Muscle layer of colon (tissue), 2 donors: ENCODE measurements around the gene GGT1.
"Not testable (repeated sequence)": the region's sequence is repeated elsewhere in the genome, so short reads cannot be mapped to it uniquely, and the experiment has no call there.

Source experiments
- H3K27ac ChIP-seq: one replicate; pipeline ENCODE4 v1.7.0; 2013; ENCODE audit warnings: low read depth, mild to moderate bottlenecking, low read length, moderate library complexity
- H3K27me3 ChIP-seq, 2 donors: one replicate each; pipeline ENCODE4 v1.7.0; 2013; ENCODE audit warnings: low read length in 2 of 2, mild to moderate bottlenecking in 2 of 2; ENCODE audit not compliant: insufficient read depth in 2 of 2, control insufficient read depth in 1 of 2
- H3K36me3 ChIP-seq: one replicate; pipeline ENCODE4 v1.7.0; 2013; ENCODE audit warnings: mild to moderate bottlenecking, low read length; ENCODE audit not compliant: insufficient read depth
- H3K4me1 ChIP-seq: one replicate; pipeline ENCODE4 v1.7.0; 2013; ENCODE audit warnings: mild to moderate bottlenecking, low read length; ENCODE audit not compliant: insufficient read depth
- H3K4me3 ChIP-seq, 2 donors: one replicate each; pipeline ENCODE4 v1.7.0; 2013; ENCODE audit warnings: low read length in 2 of 2, low read depth in 1 of 2, mild to moderate bottlenecking in 1 of 2, moderate library complexity in 1 of 2
- H3K9ac ChIP-seq: one replicate; pipeline ENCODE4 v1.7.0; 2013; ENCODE audit warnings: low read length
- H3K9me3 ChIP-seq: one replicate; pipeline ENCODE4 v1.7.0; 2013; ENCODE audit warnings: mild to moderate bottlenecking, low read length
- donor health status: abdominal sarcoma.
- donor health status: Adenocarcinoma of cecum.

Gene GGT1

GRCh38 chr22:24630812-24631427 lies 27.9 kb downstream of the GGT1 start:
- not testable (repeated sequence) for H3K4me1 ChIP-seq, H3K27ac ChIP-seq, H3K9ac ChIP-seq, H3K9me3 ChIP-seq, H3K27me3 ChIP-seq, H3K4me3 ChIP-seq, H3K36me3 ChIP-seq

GRCh38 chr22:24631430-24632122 lies 28.6 kb downstream of the GGT1 start:
- H3K27me3 ChIP-seq, H3K4me3 ChIP-seq, H3K4me1 ChIP-seq, H3K36me3 ChIP-seq, H3K9ac ChIP-seq, H3K9me3 ChIP-seq, H3K27ac ChIP-seq: not testable (repeated sequence)

- not testable (repeated sequence) for H3K36me3 ChIP-seq, H3K27ac ChIP-seq, H3K27me3 ChIP-seq, H3K9ac ChIP-seq, H3K4me3 ChIP-seq, H3K9me3 ChIP-seq, H3K4me1 ChIP-seq
Observed at GRCh38 chr22:24632642-24633041, 29.6 kb downstream of the GGT1 start.

- H3K27ac ChIP-seq, H3K9me3 ChIP-seq, H3K36me3 ChIP-seq, H3K27me3 ChIP-seq, H3K9ac ChIP-seq, H3K4me1 ChIP-seq, H3K4me3 ChIP-seq: not testable (repeated sequence)
Observed at GRCh38 chr22:24633231-24634023, 30.4 kb downstream of the GGT1 start.

- not testable (repeated sequence) for H3K27me3 ChIP-seq, H3K9ac ChIP-seq, H3K4me3 ChIP-seq, H3K9me3 ChIP-seq, H3K4me1 ChIP-seq, H3K36me3 ChIP-seq, H3K27ac ChIP-seq
Observed at GRCh38 chr22:24634776-24635389, 31.9 kb downstream of the GGT1 start.

GRCh38 chr22:24636513-24636912 lies 33.5 kb downstream of the GGT1 start:
- H3K27ac ChIP-seq, H3K4me3 ChIP-seq: not testable (repeated sequence)

DNA sequence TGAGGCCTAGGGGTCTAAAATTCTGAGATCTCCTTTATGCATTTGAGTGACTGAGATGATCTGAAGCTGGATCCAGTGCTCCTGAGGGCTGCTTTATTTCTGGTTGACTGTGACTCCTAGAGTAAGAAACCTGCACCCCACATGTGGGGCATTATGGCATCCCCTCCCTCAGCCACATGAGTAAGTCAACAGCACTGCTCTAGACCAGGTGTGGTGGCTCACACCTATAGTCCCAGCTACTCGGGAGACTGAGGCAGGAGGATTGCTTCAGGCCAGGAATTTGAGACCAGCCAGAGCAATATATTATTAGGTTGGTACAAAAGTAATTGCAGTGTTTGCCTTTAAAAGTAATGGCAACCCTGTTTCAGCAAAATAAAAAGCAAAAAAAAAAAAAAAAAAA lies 39.3 kb downstream of the GGT1 start:
- not testable (repeated sequence) for H3K4me1 ChIP-seq, H3K27ac ChIP-seq, H3K9ac ChIP-seq, H3K9me3 ChIP-seq, H3K27me3 ChIP-seq, H3K36me3 ChIP-seq, H3K4me3 ChIP-seq

More at GRCh38 chr22:24636513-24636912, 33.5 kb downstream of the GGT1 start:
- H3K4me1 ChIP-seq, H3K9ac ChIP-seq, H3K36me3 ChIP-seq, H3K9me3 ChIP-seq, H3K27me3 ChIP-seq: not testable (repeated sequence)

DNA sequence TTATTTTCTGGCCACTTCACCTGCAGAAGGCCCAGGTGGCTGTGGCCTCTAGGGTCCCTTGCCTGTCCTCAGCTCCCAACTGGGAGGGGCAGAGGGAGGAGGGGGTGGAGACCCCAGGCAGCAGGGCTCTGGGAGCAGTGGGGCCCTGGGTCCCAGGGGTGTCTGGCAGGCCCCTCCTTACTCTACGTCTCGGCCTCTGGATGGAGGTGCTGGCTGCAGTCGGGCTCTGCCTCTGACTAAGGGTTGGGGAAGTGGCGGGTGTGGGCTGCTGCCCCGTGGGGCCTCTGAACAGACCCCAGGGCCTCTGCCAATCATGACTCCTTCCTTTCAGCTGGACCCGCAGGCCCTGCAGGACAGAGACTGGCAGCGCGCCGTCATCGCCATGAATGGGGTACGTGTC lies 41.4 kb downstream of the GGT1 start:
- H3K9ac ChIP-seq, H3K27me3 ChIP-seq, H3K9me3 ChIP-seq, H3K4me3 ChIP-seq, H3K4me1 ChIP-seq, H3K27ac ChIP-seq, H3K36me3 ChIP-seq: not testable (repeated sequence)

- not testable (repeated sequence) for H3K27ac ChIP-seq, H3K36me3 ChIP-seq, H3K9me3 ChIP-seq, H3K9ac ChIP-seq, H3K4me3 ChIP-seq, H3K4me1 ChIP-seq, H3K27me3 ChIP-seq
Observed at GRCh38 chr22:24645408-24646399, 42.7 kb downstream of the GGT1 start.

GRCh38 chr22:24646756-24647155 lies 43.8 kb downstream of the GGT1 start:
- not testable (repeated sequence) for H3K9ac ChIP-seq

DNA sequence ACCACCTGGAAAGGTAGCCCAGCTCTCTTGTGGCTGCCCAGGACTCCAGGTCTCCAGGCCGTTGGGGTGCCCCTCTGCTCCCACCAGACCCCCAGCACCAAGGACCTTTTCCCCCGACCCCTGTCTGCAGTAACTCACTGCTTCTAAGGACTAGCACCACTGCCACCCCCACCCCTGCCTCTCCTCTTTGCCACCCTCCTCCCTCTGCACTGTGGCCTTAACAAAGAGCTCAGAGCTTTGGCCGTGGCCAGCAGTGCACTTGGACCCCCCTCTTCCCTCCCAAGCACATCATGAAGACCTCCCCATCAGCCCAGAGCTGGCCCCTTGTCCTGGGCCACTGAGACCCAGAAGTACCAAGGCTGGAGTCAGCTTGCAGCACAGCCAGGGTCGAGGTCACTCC lies 46.4 kb downstream of the GGT1 start:
- not testable (repeated sequence) for H3K27me3 ChIP-seq, H3K4me1 ChIP-seq, H3K27ac ChIP-seq, H3K9me3 ChIP-seq, H3K9ac ChIP-seq, H3K36me3 ChIP-seq, H3K4me3 ChIP-seq

More at GRCh38 chr22:24646756-24647155, 43.8 kb downstream of the GGT1 start:
- not testable (repeated sequence) for H3K36me3 ChIP-seq, H3K27ac ChIP-seq, H3K9me3 ChIP-seq, H3K27me3 ChIP-seq, H3K4me1 ChIP-seq, H3K4me3 ChIP-seq
